Measurements from ENCODE around the gene DAGLA. TPM values are rescaled to one million over a fixed set of nuclear protein-coding genes. Genes with fewer than 3 reads are reported as not detected.

Gene DAGLA
- total RNA-seq, 2 experiments from 2014 or later, result 0.52 to 0.73 TPM

DNA sequence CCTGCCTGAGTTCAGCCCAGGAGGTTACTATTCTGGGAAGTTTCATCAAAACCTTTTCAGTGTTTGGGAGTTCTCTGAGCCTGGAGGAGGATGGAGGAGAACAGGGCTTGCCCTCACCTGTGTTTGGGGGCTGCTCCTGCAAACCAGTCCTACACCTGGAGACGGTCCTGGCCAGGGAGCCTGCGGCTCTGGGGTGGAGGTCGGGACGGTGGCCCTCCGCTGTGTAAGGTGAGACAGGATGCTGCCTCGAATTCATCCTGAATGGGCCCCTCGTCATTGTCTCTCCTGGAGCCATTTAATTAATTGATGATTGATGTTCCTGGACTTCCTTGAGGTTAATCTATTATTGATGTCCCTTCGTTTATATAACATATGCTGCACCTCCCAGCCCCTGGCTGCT, 6.3 kb downstream of the DAGLA start:
- Mint-ChIP-seq H3K27ac (no peak overlapping the region), H3K27me3 (peaks cover 7% of the 10 kb centered on the region), H3K4me3 (no peak overlapping the region), H3K9me3 (no peaks in the 10 kb centered on the region), H3K4me1 (ENCODE audit: low read depth) (no peaks in the 10 kb centered on the region), H3K36me3 (ENCODE audit: low read depth) (no peaks in the 10 kb centered on the region)
- no peaks in the 10 kb centered on the region for H3K9me3 ChIP-seq (ENCODE audit: control insufficient read depth in 1 of 2, insufficient read depth in 1 of 2, low read length in 2 of 2)
- intact Hi-C loops (cut with DNase I, micrococcal nuclease), result no loop called here
- H3K36me3 ChIP-seq (ENCODE audit: insufficient read depth, low read length), result no peaks in the 10 kb centered on the region
- H3K4me1 ChIP-seq (ENCODE audit: insufficient read depth, low read length), result peaks cover 36% of the 10 kb centered on the region
- DNase-seq, result no peak
- ChIA-PET POLR2A (no interaction called here), CTCF (no interaction called here)
- H3K4me3 ChIP-seq (ENCODE audit: low read length), result no peak overlapping the region
- no peak overlapping the region for H3K27ac ChIP-seq (ENCODE audit: low read depth in 1 of 2, low read length in 2 of 2)
- TF ChIP-seq, protein P1, sequence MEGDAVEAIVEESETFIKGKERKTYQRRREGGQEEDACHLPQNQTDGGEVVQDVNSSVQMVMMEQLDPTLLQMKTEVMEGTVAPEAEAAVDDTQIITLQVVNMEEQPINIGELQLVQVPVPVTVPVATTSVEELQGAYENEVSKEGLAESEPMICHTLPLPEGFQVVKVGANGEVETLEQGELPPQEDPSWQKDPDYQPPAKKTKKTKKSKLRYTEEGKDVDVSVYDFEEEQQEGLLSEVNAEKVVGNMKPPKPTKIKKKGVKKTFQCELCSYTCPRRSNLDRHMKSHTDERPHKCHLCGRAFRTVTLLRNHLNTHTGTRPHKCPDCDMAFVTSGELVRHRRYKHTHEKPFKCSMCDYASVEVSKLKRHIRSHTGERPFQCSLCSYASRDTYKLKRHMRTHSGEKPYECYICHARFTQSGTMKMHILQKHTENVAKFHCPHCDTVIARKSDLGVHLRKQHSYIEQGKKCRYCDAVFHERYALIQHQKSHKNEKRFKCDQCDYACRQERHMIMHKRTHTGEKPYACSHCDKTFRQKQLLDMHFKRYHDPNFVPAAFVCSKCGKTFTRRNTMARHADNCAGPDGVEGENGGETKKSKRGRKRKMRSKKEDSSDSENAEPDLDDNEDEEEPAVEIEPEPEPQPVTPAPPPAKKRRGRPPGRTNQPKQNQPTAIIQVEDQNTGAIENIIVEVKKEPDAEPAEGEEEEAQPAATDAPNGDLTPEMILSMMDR (IDR thresholded peaks at IDR 0.05), result no peak
- ATAC-seq (ENCODE audit: poor library complexity), result no peak
- H3K27me3 ChIP-seq (ENCODE audit: control insufficient read depth in 1 of 2, insufficient read depth in 2 of 2, low read length in 2 of 2), result peaks cover 4 to 7% of the 10 kb centered on the region in 2 experiments

GRCh38 chr11:61687420-61687819, 7.2 kb downstream of the DAGLA start:
- TF ChIP-seq, protein P1 (IDR thresholded peaks at IDR 0.05), result no peak
- peaks cover 7% of the 10 kb centered on the region for H3K27me3 Mint-ChIP-seq
- CTCF ChIA-PET, result no interaction called here

DNA sequence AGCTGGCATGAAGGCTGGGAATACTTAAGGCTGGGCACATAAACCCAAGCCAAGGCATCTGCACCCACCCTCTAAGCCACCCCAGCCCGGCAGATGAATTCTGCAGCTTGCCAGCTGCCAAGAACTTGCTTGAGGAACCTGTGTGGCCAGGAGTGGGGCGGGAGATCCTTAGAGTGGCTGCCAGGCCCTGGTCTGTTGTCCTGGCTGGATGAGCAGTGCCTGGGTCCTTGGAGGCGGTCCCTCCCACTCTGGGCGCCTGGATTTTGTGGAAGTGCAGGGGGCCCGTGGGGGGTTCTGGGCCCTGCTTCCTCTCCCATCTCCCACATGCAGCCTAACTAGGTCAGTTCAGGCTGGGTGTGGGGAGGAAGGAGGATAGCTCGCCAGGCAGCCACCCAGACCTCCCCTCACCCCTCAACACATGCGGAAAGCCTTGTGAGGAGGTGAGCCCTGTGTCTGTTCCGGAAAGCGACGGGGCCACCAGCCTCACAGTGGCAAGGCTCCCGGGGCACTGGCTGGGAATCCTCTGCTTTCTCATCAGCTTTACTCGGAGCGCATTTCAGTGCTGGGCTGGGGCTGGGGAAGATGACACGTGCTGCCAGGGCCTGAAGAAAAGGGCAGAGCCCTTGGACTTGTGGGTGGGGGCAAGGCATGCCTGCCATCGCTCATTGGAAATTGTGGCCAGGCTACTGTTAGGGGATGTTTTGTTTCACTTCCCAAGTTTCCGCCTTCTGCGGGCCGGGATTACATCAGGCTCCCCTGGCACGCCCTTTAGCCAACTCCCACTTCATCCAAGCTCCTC, 8.4 kb downstream of the DAGLA start:
- no peaks in the 10 kb centered on the region for H3K36me3 Mint-ChIP-seq (ENCODE audit: low read depth)
- Histone ChIP-seq H3K4me1 (ENCODE audit: insufficient read depth, low read length) (peaks cover 32% of the 10 kb centered on the region), H3K4me3 (ENCODE audit: low read length) (no peak overlapping the region), H3K9me3 (ENCODE audit: control insufficient read depth in 1 of 2, insufficient read depth in 1 of 2, low read length in 2 of 2) (no peaks in the 10 kb centered on the region), H3K36me3 (ENCODE audit: insufficient read depth, low read length) (no peaks in the 10 kb centered on the region), H3K27ac (ENCODE audit: low read depth in 1 of 2, low read length in 2 of 2) (no peak overlapping the region), H3K27me3 (ENCODE audit: control insufficient read depth in 1 of 2, insufficient read depth in 2 of 2, low read length in 2 of 2) (peaks cover 4 to 7% of the 10 kb centered on the region in 2 experiments)
- peaks cover 7% of the 10 kb centered on the region for H3K27me3 Mint-ChIP-seq
- H3K4me3 Mint-ChIP-seq, result no peak overlapping the region
- peak in 2 of 14 experiments; percentile 51 to 60 for DNase-seq
- POLR2A ChIA-PET, result no interaction called here
- no peak overlapping the region for H3K27ac Mint-ChIP-seq
- TF ChIP-seq, protein P1 (IDR thresholded peaks at IDR 0.05), result no peak
- intact Hi-C loops (cut with DNase I, micrococcal nuclease), result no loop called here
- no peak for ATAC-seq (ENCODE audit: poor library complexity)
- H3K9me3 Mint-ChIP-seq, result no peaks in the 10 kb centered on the region
- no peaks in the 10 kb centered on the region for H3K4me1 Mint-ChIP-seq (ENCODE audit: low read depth)
- CTCF ChIA-PET, result interaction anchor here (0.7 kb wide), 1 partner anchor 380 kb away, joined by 3 read pairs; no protein-coding TSS in a partner anchor

More at GRCh38 chr11:61687420-61687819, 7.2 kb downstream of the DAGLA start:
- no peak overlapping the region for H3K4me3 ChIP-seq (ENCODE audit: low read length)
- peaks cover 4 to 7% of the 10 kb centered on the region in 2 experiments for H3K27me3 ChIP-seq (ENCODE audit: control insufficient read depth in 1 of 2, insufficient read depth in 2 of 2, low read length in 2 of 2)
- no peak overlapping the region for H3K27ac Mint-ChIP-seq
- no peak overlapping the region for H3K4me3 Mint-ChIP-seq
- H3K4me1 Mint-ChIP-seq (ENCODE audit: low read depth), result no peaks in the 10 kb centered on the region
- no peaks in the 10 kb centered on the region for H3K36me3 ChIP-seq (ENCODE audit: insufficient read depth, low read length)
- H3K4me1 ChIP-seq (ENCODE audit: insufficient read depth, low read length), result peaks cover 36% of the 10 kb centered on the region
- ATAC-seq (ENCODE audit: poor library complexity) (no peak), DNase-seq (no peak)
- H3K9me3 Mint-ChIP-seq, result no peaks in the 10 kb centered on the region
- H3K9me3 ChIP-seq (ENCODE audit: control insufficient read depth in 1 of 2, insufficient read depth in 1 of 2, low read length in 2 of 2), result no peaks in the 10 kb centered on the region
- no peak overlapping the region for H3K27ac ChIP-seq (ENCODE audit: low read depth in 1 of 2, low read length in 2 of 2)
- intact Hi-C loops (cut with DNase I, micrococcal nuclease), result no loop called here
- POLR2A ChIA-PET, result no interaction called here
- H3K36me3 Mint-ChIP-seq (ENCODE audit: low read depth), result no peaks in the 10 kb centered on the region

Measured in CD4-positive, alpha-beta T cell (primary cell).